Renal cortex interstitium (tissue), 11 donors: Measurements from ENCODE around the gene PDE4D. TPM values are rescaled to one million over a fixed set of nuclear protein-coding genes. Genes with fewer than 3 reads are reported as not detected.

Source experiments
- DNase-seq, 11 donors: peaks; one replicate each; pipeline ENCODE4 v3.0.0-alpha.2; 2013; ENCODE audit warnings: low read depth in 9 of 11, low spot score in 4 of 11; ENCODE audit errors: extremely low read depth in 1 of 11
- polyA plus RNA-seq, 3 donors: library from polyadenylated mRNA; unstranded; fragments of 120-200 nt; gene quantifications; one replicate each; pipeline ENCODE4 v1.2.1, GENCODE V29; 2013; ENCODE audit not compliant: insufficient read length in 3 of 3

The PDE4D gene
- polyA plus RNA-seq, 3 donors, result 18.6 to 43.9 (median 21.4) TPM

- DNase-seq, result no peak
Measured at GRCh38 chr5:59845730-59846129, 47.8 kb downstream of the PDE4D start.

DNA sequence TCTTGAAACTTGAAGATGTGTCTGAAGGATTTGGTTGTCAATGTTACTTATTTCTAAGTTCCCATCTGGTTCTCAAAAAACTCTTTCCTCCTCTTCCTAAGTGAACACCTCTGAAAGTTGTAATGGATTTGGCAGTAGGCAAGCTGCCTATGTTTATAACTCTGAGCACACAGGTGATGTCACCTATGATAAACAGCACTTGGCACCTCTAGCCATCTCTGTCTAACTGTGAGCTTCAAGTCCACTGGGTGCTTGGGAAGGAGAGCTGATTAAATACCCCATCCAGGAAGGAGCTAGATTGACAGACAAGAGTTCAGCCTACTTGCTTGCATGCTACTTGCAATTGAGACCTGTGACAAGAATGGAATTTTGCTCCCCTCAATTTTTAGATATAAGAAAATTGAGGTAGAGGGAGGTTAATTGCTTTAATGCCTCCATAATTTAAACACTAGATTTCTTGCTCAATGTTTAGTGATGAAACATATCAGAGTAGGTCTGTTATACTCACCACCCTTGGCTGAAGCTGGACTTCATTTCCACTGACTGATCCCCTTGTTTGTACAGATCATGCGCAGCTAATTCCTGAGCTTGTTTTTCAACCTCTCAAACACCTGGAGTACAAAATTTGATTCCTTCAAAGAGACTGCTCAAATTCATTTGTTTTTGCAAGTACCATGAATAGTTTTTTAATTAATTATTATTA, 49.9 kb downstream of the PDE4D start:
- DNase-seq, result no peak

- DNase-seq, result no peak
Measured at GRCh38 chr5:59842999-59843398, 50.5 kb downstream of the PDE4D start.

DNA sequence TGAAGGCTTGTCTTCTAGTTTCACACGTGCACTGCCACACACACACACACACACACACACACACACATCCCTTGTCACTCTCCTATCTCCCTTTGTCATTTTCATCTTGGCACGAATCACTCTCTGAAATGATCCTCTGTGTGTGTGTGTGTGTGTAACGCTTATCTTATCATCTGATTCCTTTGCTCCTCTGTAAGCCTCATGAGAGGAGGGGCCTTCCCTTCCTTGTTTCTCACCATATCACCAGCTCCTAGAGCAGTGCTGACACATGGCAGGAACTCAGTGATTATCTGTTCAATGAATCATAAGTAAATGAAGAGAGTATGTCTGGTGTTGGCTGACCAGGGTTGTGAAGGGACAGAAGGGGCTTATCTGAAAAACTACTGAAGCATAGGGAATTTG, 53.3 kb downstream of the PDE4D start:
- DNase-seq, result no peak

- DNase-seq, result no peak
Measured at GRCh38 chr5:59838989-59839388, 54.5 kb downstream of the PDE4D start.

DNA sequence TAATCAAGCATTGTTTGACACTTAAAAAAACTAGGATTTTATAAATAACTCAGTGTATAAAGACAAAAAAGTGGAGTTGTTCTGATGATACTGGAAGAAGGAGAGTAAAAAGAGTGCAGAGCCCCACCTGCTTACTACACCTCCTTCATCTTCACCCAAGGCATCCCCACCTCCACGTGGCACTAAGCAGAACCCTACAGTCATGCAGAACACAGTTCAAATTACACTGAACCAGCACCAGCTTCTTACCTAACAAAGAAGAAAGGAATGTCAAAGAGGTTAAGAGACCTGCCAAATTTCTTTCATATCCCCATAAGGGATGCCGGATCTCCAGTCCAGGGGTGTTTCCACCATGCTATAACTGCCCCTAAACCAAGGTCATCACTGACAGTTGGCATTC, 55.5 kb downstream of the PDE4D start:
- no peak for DNase-seq

DNA sequence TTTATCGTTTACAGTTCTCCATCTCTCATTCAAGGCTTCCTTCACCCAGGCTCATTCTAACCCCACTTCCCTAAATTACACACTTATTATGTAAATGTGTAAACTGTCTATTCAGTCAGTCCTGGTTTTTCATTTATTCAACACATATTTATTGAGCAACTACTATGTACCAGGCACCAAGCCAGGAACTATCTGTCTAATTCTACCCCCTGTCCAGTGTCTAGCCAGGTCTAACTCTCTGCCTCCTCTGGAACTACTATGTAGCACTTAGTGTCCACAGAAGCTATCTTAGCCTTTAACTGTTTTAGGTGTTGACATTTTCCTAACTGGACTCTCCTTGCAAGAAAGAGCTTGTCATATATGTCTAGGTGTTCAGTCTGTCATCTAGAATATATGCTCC, 56.5 kb downstream of the PDE4D start:
- no peak for DNase-seq

DNA sequence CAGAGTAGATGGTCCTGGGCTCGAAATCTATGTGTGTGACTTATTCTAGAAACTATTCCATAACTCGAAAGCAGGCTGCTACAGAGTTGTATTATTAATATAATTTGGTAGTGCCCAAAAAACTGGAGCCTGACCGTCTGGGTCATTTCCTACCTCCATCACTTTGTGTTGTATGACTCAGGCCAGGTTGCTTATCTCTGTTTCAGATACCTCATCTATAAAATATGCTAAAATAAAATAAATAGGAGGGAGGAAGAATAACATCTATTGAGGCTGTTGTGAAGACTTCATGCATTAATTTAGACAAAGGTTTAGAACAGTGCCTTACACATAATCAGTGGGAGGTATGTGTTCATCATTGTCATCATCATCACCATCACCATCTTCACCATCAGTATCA, 57.7 kb downstream of the PDE4D start:
- no peak for DNase-seq

DNA sequence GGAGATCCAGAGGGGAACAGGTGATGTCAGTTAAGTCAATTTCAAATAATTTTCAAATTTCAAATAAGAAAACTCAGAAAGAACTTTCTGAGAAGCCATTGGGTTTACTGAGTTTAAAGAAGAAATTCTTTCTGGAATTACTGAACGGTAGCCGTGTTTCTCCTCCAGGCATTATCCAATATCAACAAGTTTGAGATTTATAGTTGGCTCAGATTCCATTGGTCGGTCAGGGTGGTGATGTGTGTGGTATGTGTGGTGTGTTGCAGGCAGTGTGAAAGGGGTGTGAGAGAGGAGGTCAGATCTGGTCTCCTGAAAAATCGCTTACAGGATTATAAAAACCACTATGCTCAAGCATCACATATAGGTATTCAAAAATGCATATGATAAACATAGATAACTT, 60.1 kb downstream of the PDE4D start:
- no peak for DNase-seq

DNA sequence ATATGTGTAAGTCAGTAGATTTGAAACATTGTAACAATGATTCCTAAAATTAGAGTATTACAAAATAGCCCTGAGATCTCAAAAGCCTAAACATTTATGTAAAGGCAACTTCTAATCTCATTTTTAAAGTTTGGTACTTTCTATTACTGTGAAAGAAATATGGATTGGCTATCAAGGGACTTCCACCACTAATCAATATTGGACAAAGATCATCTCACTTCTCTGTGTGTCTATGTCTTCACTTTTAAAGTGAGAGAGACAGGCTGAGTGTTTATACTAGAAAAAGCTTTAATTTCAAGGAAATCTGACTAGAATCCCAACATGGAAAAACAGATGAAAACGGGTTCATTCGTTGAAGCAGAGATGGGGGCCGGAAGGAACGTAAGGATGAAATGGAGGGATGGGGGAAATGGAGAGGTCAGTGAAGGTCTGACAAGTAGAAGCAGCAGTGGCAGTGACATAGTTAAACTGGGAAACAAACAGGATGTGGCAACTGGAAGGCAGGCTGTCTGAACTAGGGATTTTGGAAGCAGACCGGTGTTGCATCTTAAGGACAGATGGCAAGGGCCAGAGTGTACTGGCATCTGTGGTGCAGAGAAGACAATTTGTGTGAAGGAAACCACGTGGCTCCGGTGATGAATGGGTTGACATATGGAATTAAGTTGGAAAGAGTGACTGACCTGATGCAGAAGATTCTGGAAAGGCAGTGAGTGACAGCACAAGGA, 60.8 kb downstream of the PDE4D start:
- DNase-seq, result no peak

DNA sequence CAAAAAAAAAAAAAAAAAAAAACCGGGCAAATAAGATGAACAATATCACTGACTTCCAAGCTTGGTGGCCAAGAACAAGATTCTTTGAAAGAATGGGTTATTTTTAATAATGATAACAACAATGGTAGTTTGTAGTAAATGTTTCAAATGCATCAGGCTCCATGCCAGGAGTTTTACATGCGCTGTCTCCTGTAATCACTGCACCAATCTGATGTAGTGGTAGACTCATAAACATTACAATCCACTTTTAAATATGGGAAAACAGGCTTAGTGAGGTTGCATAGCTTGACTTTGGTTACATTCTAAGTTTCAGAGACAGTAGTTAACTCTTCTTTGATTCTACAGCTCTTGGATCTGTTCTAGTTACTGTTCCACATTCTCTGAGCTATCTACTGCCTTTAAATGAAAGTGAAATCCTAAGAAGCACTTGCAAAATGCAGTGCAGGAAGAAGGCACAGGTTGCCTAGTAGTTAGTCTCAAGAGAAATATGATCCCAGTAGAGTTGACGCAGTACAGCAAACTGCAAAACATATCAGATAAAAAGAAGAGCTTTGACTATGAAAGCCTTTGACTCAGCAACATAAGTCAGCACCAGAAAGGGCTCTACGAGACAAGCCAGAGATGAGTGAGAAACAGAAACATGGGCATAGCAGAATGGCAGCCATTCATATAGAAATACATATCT, 62.1 kb downstream of the PDE4D start:
- no peak for DNase-seq

DNA sequence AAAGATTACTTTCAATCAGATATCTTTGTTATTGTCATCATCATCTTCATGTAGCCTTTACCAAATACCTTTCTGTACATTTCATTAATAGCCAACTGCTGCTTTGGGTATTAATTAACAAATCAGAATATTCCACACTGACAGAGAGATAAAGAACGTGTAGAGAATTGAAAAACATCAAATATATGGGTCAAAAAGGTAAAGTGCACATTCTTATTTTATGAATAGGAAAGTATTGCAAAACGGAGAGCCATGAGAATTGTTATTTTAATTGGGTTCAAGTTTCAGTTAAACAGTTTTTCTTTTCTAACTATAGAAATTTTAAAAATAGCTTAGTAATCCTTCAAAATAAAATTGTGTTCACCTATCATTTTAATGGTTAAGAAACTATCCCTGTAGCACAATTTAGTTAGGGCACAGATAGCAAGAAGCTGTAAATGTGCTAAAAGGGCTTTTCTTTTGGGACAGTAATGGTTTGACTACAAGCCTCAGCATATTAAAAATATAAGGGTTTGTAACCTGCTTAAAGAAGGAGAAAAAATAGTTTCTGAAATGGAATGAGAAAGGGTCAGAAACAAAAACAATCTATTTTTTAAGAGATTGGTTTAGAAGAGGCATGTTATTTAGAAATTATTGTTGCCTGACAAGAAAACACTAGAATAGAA, 62.9 kb downstream of the PDE4D start:
- DNase-seq, result no peak

DNA sequence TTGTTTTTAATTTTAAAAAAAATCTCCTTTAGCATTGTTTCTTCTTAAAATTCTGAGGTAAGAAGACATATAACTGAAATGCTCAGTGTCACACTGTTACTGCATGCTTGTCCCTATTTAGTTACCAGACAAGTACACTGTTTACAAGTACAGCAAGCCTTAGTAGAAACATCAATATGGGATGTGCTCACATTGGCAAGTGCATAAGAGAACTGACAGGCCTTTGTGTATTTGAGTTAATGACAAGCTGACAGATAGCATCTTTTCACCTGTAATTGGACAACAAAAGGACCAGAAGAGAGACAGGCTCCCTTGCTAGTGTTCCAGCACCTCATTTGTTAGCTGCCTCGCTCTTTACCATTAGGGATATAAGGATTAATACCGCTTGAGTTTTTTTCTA, 63.6 kb downstream of the PDE4D start:
- no peak for DNase-seq

- DNase-seq, result peak in 7 of 11 donors; percentile 20 to 67 (median 48)
Measured at GRCh38 chr5:59829386-59829785, 64.1 kb downstream of the PDE4D start.

DNA sequence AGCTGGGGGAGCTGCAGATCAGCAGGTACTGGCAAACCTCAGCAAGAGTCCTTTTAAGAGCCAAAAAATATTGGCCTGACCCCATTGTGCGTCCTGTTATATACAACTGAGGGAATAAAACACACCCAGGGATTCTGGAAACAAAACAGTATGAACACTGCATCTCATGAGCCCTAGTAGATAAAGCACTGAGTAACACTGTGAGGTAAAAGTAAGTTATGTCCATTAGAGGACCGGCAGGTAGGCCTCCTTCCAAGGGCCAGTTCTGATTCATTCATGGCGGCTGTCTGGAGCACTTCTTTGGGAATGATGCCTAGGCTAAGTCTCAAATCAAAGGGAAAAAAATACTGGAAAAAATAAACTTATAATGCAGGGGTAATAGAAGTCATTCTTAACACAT, 64.9 kb downstream of the PDE4D start:
- DNase-seq, result no peak

DNA sequence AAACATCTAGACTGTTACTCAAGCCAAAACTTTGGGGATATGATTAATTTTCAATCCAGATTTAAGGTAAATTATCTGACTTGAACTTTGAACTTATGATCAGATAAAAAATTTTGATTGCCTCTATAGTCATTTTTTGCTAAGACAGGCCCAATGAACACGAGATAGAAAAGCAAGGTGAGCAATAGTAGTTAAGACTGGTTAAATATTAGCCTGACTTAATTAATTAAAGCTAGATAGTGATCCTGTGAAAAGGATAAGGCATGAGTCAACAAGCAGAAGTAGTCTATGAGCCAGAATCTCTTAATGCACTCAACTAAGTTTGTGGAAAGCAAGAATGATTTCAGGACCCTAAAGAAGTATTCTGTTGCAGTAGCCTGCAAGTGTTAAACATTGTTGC, 66.5 kb downstream of the PDE4D start:
- DNase-seq, result no peak

DNA sequence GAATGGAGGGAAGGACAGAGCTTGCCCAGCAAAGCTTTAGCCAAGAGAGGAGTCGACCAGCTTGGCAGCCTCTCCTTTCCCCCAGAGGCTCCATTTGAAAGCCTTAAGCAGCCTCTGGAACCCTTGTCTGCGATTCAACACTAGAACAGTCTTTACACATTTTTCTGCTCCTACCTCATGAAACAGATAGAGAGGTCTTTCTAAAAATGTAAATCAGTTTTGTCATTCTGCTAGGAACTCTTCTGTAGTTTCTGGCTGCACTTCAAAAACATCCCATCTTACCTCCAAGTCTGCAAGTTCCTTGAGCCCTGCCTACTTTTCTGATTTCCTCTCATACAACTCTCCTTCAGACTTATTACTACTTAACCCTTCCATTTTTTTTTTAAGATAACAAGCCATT, 70.1 kb downstream of the PDE4D start:
- DNase-seq, result no peak

GRCh38 chr5:59819806-59820205, 73.7 kb downstream of the PDE4D start:
- no peak for DNase-seq

DNA sequence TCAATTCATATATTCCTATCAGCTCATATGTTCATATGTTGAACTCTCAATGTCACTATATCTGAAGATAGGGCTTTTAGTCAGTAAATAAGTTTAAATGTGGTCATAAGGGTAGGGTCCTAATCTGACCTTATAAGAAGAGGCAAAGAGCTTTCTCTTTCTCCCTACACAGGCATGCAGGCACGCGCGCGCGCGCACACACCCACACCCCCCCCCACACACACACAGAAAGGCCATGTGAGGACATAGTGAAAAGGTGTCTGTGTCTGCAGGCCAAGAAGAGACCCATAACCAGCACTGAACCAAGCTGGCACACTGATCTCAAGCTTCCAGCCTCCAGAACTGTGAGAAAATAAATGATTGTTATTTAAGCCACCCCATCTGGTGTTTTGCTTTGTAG, 76.0 kb downstream of the PDE4D start:
- DNase-seq, result no peak
